Measurements from ENCODE around the gene GH1.

The GH1 gene

DNA sequence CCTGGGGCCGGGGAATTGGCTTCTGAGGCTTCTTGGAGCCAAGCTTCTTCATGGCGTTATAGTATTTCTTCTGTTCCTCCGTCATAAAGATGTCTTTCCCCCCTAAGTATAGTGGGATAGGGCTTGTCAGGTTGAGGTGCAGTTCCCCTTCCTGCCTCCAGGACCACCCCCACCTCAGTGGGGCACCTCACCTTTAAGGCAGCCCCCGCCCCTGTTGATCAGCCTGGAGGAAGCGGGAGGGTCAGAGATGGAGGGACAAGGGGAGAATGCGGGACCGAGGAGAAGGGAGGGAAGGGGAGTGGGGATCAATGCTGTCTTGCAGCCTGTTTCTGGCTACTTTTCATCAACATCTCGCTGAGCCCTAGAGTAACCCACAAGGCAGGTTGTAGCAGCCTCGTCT, 25.1 kb upstream of the GH1 start:
- TF ChIP-seq, protein P1, sequence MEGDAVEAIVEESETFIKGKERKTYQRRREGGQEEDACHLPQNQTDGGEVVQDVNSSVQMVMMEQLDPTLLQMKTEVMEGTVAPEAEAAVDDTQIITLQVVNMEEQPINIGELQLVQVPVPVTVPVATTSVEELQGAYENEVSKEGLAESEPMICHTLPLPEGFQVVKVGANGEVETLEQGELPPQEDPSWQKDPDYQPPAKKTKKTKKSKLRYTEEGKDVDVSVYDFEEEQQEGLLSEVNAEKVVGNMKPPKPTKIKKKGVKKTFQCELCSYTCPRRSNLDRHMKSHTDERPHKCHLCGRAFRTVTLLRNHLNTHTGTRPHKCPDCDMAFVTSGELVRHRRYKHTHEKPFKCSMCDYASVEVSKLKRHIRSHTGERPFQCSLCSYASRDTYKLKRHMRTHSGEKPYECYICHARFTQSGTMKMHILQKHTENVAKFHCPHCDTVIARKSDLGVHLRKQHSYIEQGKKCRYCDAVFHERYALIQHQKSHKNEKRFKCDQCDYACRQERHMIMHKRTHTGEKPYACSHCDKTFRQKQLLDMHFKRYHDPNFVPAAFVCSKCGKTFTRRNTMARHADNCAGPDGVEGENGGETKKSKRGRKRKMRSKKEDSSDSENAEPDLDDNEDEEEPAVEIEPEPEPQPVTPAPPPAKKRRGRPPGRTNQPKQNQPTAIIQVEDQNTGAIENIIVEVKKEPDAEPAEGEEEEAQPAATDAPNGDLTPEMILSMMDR (IDR thresholded peaks at IDR 0.05; ENCODE audit: low read depth, low read length) = 0 out of 2 replicates have a peak, but pooled peaks have one; percentile 8
- H3K4me3 ChIP-seq (ENCODE audit: low read depth, low read length) = no peak overlapping the region

DNA sequence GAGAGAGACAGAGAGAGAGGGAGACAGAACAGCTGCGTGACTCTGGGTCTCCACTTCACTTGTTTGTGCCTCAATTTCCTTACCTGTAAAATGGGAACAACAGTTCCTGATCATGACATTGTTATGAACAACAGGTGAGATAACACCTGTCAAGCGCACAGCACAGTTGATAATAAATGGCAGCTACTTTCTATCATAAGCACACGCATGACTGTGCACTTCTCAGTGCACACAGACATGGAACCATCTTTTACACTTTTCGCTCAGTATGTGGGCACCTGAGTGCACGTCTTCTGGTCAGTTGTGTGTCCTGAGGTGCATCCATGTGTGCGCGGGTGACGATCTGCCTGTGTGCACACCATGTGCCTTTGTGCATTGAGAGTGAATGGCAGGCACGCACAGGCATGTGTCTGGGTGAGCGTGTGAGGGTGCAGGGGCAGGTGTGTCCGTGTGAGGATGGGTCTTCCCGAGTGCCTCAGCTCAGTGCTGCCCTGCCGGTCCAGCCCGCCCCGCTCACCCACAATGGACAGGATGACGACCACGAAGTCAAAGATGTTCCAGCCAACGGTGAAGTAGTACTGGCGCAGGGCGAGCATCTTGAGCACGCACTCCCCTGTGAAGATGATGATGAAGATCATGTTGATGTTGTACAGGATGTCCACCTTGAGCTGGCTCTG, 23.8 kb upstream of the GH1 start:
- TF ChIP-seq, protein P1 (IDR thresholded peaks at IDR 0.05; ENCODE audit: low read depth, low read length) = no peak
- no peak overlapping the region for H3K4me3 ChIP-seq (ENCODE audit: low read depth, low read length)

GRCh38 chr17:63941751-63942150, 23.1 kb upstream of the GH1 start:
- no peak overlapping the region for H3K4me3 ChIP-seq (ENCODE audit: low read depth, low read length)
- TF ChIP-seq, protein P1 (IDR thresholded peaks at IDR 0.05; ENCODE audit: low read depth, low read length) = no peak

DNA sequence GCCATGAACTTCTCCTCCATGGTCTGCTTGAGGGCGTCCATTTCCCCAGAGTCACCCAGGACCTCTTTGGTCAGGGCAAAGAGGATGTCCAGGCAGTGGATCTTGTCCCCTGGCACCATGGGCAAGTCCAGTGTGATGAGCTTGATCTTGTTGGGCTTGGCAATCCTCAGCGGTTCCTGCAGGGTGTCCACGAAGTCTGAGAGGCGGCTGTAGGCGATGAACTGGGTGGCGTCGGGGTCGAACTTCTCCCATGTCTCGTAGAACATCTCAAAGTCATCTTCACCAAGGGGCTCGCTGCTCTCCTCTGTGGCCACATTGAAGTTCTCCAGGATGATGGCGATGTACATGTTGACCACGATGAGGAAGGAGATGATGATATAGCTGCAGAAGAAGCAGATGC, 22.5 kb upstream of the GH1 start:
- no peak overlapping the region for H3K4me3 ChIP-seq (ENCODE audit: low read depth, low read length)
- TF ChIP-seq, protein P1 (IDR thresholded peaks at IDR 0.05; ENCODE audit: low read depth, low read length) = no peak

- TF ChIP-seq, protein P1 (IDR thresholded peaks at IDR 0.05; ENCODE audit: low read depth, low read length) = no peak
These were observed 21.9 kb upstream of the GH1 start for GRCh38 chr17:63940584-63940983.

DNA sequence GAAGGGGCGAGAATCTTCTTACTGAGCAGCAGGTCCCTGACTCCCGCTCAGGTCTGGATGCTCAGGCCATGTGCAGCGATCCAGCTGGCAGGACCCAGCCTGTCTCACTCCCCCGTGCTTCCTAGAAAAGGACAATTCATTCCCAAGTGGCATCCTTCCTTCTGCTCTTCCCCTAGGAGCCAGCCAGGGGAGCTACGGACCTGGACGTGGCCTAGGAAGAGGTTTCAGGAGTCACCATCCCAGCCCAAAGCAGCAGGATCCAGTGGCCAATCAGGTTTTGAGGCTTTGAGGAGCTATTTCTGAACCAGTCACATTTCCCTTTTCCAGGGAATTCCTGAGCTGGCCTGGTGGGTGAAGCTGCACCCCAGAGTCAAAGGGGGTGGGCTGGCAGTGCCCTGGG, 21.2 kb upstream of the GH1 start:
- no peak overlapping the region for H3K4me3 ChIP-seq (ENCODE audit: low read depth, low read length)
- TF ChIP-seq, protein P1 (IDR thresholded peaks at IDR 0.05; ENCODE audit: low read depth, low read length) = no peak

More at GRCh38 chr17:63940584-63940983, 21.9 kb upstream of the GH1 start:
- H3K4me3 ChIP-seq (ENCODE audit: low read depth, low read length) = no peak overlapping the region

DNA sequence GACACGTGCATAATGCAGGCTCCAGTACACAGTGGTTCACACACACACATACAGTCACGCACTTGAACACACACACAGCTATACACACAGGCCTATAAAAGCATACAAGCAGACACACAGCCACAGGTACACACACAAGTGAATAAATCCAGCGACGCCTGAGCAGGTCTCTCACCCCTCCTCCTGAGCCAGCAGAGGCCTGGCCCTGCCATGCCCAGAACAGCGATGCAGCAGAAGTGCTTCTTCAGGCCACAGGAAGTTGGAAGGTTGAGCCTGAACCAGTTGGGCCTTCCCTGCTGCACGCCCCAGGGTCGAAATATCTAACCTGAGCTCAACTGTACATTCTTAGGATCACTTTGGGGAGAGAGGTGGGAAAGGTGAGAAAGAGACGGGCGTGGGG, 20.8 kb upstream of the GH1 start:
- H3K4me3 ChIP-seq (ENCODE audit: low read depth, low read length) = no peak overlapping the region
- TF ChIP-seq, protein P1 (IDR thresholded peaks at IDR 0.05; ENCODE audit: low read depth, low read length) = no peak
